NAMALWA (cell line): ENCODE results near the gene SLBP.

Source experiments
- DNase-seq: peaks from one replicate; pipeline ENCODE4 v3.0.0-alpha.2; 2015; ENCODE audit warnings: low spot score

SLBP gene

DNA sequence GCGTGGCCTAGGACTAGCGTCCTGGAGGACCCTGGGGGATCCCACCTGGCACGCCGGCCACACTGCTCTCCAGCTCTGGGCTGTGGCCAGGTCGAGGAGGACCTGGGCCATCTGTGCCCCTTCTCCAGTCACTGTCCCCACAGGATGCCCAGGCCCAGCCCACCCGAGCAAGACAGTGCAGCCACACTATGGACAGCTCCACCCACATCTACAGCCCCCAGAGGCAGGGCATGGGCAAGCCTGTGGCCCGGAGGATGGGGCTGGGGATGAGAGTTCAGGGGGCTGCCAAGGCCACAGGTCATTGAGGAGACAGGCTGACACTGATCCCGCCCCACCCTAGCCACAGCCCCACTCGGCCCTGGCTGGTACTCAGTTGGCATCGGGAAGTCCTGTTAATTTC is 58.3 kb downstream of the SLBP start:
- no peak for DNase-seq

DNA sequence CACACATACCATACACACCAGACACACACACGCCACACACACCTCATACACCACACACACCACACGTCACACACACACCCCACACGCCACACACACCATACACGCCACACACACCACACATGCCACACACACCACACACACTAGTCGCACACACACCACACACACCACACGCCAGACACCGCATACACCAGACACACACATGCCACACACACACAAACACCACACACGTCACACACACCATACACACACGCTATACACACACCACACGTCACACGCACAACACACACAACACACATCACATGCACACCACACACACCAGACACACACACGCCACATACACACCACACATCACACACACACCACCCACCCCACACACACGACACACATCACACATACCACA is 60.0 kb downstream of the SLBP start:
- DNase-seq, result no peak

DNA sequence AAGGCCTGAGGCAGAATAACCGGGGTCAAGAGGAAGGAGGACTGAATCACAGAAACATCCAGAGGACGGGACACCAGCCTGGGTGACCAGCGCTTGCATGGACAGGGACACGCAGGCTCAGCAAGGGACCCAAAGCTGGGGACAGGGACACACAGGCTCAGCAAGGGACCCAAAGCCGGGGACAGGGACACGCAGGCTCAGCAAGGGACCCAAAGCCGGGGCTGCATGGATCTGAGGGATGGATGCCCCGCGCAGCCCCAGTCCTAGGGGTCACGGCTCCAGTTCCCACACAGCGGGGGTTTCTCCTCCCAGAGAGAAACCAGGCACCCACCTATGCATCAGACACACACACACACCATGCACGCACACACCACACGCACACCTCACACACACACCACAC is 60.5 kb downstream of the SLBP start:
- DNase-seq, result no peak

DNA sequence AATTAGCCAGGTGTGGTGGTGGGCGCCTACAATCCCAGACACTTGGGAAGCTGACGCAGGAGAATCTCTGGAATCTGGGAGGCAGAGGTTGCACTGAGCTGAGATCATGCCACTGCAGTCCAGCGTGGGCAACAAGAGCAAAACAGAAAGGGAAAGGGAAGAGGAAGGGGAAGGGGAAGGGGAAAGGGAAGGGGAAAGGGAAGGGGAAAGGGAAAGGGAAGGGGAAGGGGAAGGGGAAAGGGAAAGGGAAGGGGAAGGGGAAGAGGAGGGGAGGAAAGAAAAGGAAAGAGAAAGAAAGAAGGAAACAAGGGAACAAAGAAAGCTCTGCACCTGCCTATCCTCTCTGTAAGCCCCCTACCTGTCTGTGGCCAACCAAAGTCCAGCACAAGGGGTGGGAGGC is 63.2 kb downstream of the SLBP start:
- no peak for DNase-seq

DNA sequence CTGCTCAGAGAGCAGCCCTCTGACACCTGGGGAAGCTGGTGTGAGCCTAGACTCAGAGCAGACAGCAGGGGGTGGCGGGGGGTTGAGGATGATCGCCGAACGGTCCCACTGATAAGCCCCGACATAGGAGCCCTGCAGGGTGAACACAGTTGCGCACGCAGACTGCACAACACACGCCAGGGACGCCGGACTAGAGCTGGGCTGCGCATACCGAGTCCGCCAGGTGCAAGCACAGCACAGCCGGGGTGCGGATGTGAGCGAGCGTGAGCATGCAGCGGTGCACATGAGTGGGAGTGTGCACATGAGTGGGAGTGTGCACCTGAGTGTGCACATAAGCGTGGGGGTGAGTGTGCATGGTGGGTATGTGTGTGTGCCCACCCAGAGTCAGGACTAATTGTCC is 64.7 kb downstream of the SLBP start:
- no peak for DNase-seq

DNA sequence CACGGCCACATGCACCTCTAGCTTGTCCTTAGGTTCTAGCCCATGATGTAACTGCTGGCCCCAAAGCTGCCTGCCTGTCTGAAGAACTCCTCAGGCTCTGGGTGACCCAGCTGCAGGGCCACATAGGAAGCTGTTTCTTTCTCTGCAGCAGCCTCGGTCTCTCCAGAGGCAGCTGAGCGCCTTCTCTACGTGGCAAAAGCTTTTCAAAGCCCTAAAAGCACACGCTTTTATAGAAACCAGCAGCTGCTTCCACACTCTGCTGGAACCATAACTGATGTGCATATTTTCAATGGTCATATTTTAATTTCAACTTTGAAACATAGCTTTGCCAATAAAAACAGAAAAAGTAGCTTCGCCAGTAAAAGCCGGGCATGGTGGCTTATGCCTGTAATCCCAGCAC is 65.4 kb downstream of the SLBP start:
- no peak for DNase-seq

DNA sequence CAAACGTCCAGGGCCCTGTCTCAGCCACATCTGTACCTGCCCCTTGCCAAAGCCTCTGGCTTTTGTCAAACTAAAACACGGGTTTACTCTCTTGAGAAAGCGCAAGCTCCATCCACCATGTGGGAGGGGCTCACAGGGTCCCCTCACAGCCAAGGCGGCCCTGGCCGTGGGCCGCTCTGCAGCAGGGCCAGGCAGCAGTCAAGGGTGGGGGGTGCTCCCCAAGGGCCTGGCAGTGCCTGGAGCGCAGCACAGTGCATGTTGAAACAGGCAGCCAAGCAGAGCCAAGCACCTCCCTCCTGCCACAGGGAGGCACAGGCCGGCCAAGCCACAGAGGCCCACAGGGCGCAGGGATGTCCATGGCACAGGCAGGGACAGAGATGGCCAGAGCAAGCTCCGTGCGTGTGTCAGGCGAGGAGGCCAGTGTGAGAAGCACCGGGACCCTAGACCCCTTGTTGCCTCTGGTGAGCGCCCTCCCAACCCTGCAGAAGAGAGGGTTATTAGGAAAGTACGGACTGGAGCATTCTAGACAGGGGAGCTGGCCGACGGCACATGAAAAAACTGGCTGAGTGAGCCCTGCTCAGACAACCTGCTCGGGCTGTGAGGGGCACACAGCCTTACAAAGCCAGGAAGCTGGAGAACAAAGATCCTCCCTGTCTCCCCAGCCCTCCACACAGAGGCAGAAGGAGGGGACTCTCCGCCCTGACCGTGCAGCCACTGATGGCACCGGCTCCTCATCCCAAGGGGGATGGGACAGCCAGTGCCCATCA is 67.0 kb downstream of the SLBP start:
- DNase-seq, result no peak

DNA sequence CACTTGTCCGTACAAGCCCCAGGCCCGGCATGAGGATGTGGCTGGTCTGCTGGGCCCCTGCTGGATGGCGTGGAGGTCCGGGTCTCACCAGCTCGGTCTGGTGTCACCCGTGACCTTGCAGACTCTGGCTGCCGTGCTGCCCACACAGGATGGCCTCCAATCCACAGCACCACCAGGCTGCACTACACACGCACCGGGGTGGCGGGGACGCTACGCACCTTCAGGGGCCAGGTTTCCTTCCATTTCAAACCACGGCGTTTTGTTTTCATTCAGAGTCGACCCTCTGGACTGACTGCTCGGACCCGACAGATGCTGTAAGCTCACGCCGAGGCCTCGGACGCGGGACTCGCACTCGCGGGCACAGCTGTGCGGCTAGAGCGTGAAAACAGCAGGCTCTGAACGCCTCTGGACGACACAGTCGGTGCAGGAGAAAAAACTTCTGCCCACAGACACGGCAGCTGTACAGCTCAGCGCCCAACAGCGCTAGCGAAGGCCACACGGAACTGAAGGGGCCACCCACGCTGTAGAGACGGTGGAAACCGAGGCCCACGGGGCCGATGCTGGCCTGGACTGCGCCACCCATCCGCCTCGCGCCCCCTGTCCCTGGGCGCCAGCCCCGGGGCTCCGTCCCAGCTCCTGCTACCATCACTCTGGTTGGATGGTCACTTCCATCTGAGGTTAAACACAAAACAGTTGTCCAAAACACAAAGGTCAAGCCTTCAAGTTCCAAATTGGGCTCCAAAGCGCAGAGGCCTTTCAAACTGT is 68.0 kb downstream of the SLBP start:
- DNase-seq, result no peak
